Right lobe of liver (tissue), 6 donors: ENCODE results near the gene TCERG1. TPM values are rescaled to one million over a fixed set of nuclear protein-coding genes. Genes with fewer than 3 reads are reported as not detected.

ENCODE experiments used
- ATAC-seq, 4 donors: fragments of 200-7000 bp; cut with Tn5 transposase; one replicate each; pipeline ENCODE4 v1.9.1; 2020; ENCODE audit warnings: mild to moderate bottlenecking in 4 of 4, moderate library complexity in 4 of 4
- DNase-seq, 3 donors: peaks; one replicate each; pipeline ENCODE4 v3.0.0-alpha.2; 2020
- H3K27ac ChIP-seq, 3 donors: fragments of 200-600 bp; one replicate each; pipeline ENCODE4 v1.8.0; 2022
- H3K27me3 ChIP-seq, 2 donors: fragments of 200-600 bp; one replicate each; pipeline ENCODE4 v1.8.0; 2022
- H3K36me3 ChIP-seq, 4 donors: fragments of 200-600 bp; sonication (generic) in 1 of 4; one replicate each; pipeline versions ENCODE4 v1.5.1 to v1.8.0; 2017 to 2022; ENCODE audit warnings: control low read depth in 1 of 4
- H3K4me1 ChIP-seq, 4 donors: fragments of 200-600 bp; sonication (generic) in 1 of 4; one replicate each; pipeline versions ENCODE4 v1.5.1 to v1.8.0; 2017 to 2022; ENCODE audit warnings: control low read depth in 1 of 4
- H3K4me3 ChIP-seq, 3 donors: fragments of 200-600 bp; one replicate each; pipeline ENCODE4 v1.8.0; 2022
- H3K9me3 ChIP-seq, 4 donors: fragments of 200-600 bp; sonication (generic) in 1 of 4; one replicate each; pipeline versions ENCODE4 v1.5.1 to v1.8.0; 2017 to 2022; ENCODE audit warnings: control low read depth in 1 of 4
- CTCF ChIP-seq, 4 donors: fragments of 200-600 bp in 3 of 4; fragments of 450-650 bp in 1 of 4; IDR thresholded peaks; one replicate each; pipeline versions ENCODE4 v1.5.1 to v1.8.0; 2016 to 2022; ENCODE audit warnings: antibody characterized with exemption in 4 of 4, mild to moderate bottlenecking in 2 of 4
- POLR2A ChIP-seq: fragments of 450-650 bp; IDR thresholded peaks from one replicate; pipeline ENCODE4 v1.6.1; 2017; ENCODE audit warnings: antibody characterized with exemption, mild to moderate bottlenecking
- WGBS: methylation state at CpG from one replicate; pipeline ENCODE4 v1.1.6; 2018; ENCODE audit warnings: low coverage, low lambda C conversion rate; ENCODE audit not compliant: insufficient coverage; ENCODE audit errors: missing lambda C conversion rate; 5-methylcytosine and 5-hydroxymethylcytosine counted together
- intact Hi-C, 2 donors: fragments of 100-400 bp; cut with DNase I; formaldehyde crosslinking; loops; one replicate each; pipeline versions ENCODE4 v1.11.2 to v1.14.1; 2022
- total RNA-seq, 6 experiments: library from RNA; depleted of rRNA in 2 of 6; stranded (reverse); fragments of >200 nt in 2 of 6; fragmentation: NEBNext Ultra II Directional in 3 of 6; extraction: Animal tissue kit (Norgen Biotek cat#: 25700) in 3 of 6; gene quantifications; one replicate each; pipeline versions ENCODE4 v1.1.0 to v1.2.4, GENCODE V29; 2016 to 2023
- donor health status: DM: no; HTN: yes; CAD: no.
- donor health status: DM: no; HTN: no; CAD: no.
- donor health status: DM: no; HTN: no; CAD: no.
- donor health status: DM: no; HTN: yes; CAD: no.
- donor health status: DM: no; HTN: yes; CAD: no.

The TCERG1 gene
- total RNA-seq, 6 experiments from 2014 or later: 9.7 to 27.4 (median 18.4) TPM

- Histone ChIP-seq H3K4me3 (no peak overlapping the region), H3K4me1 (no peaks in the 10 kb centered on the region), H3K36me3 (no peaks in the 10 kb centered on the region), H3K27ac (no peak overlapping the region), H3K27me3 (no peaks in the 10 kb centered on the region), H3K9me3 (no peaks in the 10 kb centered on the region)
- intact Hi-C loops: no loop called here
- DNase-seq (no peak), ATAC-seq (no peak)
- 43% methylated on average over 9 of the region's 9 CpGs for WGBS
- no peak for TF ChIP-seq POLR2A
- no peak for TF ChIP-seq CTCF (IDR thresholded peaks at IDR 0.05)
These were observed 46.1 kb upstream of the TCERG1 start for GRCh38 chr5:146401021-146401420.

GRCh38 chr5:146402949-146403348 lies 44.2 kb upstream of the TCERG1 start:
- ATAC-seq (no peak), DNase-seq (no peak)
- H3K27ac ChIP-seq: no peak overlapping the region
- no peak overlapping the region for H3K4me3 ChIP-seq
- WGBS: 41% methylated on average over 4 of the region's 4 CpGs
- H3K9me3 ChIP-seq: no peaks in the 10 kb centered on the region
- no peaks in the 10 kb centered on the region for H3K36me3 ChIP-seq
- intact Hi-C loops: no loop called here
- TF ChIP-seq POLR2A (no peak), CTCF (IDR thresholded peaks at IDR 0.05) (no peak)
- H3K27me3 ChIP-seq: no peaks in the 10 kb centered on the region
- H3K4me1 ChIP-seq: no peaks in the 10 kb centered on the region

GRCh38 chr5:146409054-146409671 lies 38.0 kb upstream of the TCERG1 start:
- Histone ChIP-seq H3K4me3 (no peak overlapping the region), H3K36me3 (no peaks in the 10 kb centered on the region), H3K9me3 (no peaks in the 10 kb centered on the region), H3K27ac (no peak overlapping the region), H3K4me1 (no peaks in the 10 kb centered on the region), H3K27me3 (no peaks in the 10 kb centered on the region)
- 51% methylated on average over 9 of the region's 11 CpGs for WGBS
- DNase-seq (no peak), ATAC-seq (no peak)
- intact Hi-C loops: no loop called here
- TF ChIP-seq POLR2A (no peak), CTCF (IDR thresholded peaks at IDR 0.05) (no peak)

- no peaks in the 10 kb centered on the region for H3K27me3 ChIP-seq
- H3K27ac ChIP-seq: no peak overlapping the region
- no peaks in the 10 kb centered on the region for H3K9me3 ChIP-seq
- intact Hi-C loops: no loop called here
- TF ChIP-seq CTCF (IDR thresholded peaks at IDR 0.05) (no peak), POLR2A (no peak)
- DNase-seq (no peak), ATAC-seq (no peak)
- 75% methylated on average over 2 of the region's 2 CpGs for WGBS
- no peaks in the 10 kb centered on the region for H3K36me3 ChIP-seq
- no peak overlapping the region for H3K4me3 ChIP-seq
- H3K4me1 ChIP-seq: no peaks in the 10 kb centered on the region
These were observed 36.9 kb upstream of the TCERG1 start for GRCh38 chr5:146410272-146410671.

- intact Hi-C loops: no loop called here
- ATAC-seq (no peak), DNase-seq (no peak)
- Histone ChIP-seq H3K9me3 (no peaks in the 10 kb centered on the region), H3K4me3 (no peak overlapping the region), H3K27ac (no peak overlapping the region), H3K4me1 (no peaks in the 10 kb centered on the region), H3K36me3 (no peaks in the 10 kb centered on the region), H3K27me3 (no peaks in the 10 kb centered on the region)
- TF ChIP-seq CTCF (IDR thresholded peaks at IDR 0.05) (no peak), POLR2A (no peak)
These were observed 27.4 kb upstream of the TCERG1 start for GRCh38 chr5:146419696-146420095.
